HepG2 (cell line): ENCODE results near the gene FAM13B. TPM values are rescaled to one million over a fixed set of nuclear protein-coding genes. Genes with fewer than 3 reads are reported as not detected.

ENCODE experiments used
- ATAC-seq: fragments of 200-7000 bp; cut with Tn5 transposase; 3 replicates; pipeline ENCODE4 v1.9.1; 2020; ENCODE audit warnings: mild to moderate bottlenecking, moderate library complexity
- BruUV-seq: library from RNA; stranded (reverse); fragments of 400-500 nt; replicated peaks from 2 replicates; lab custom pipeline; 2021; lab: Mats Ljungman, UMichigan
- CTCF ChIA-PET: fragments of 300-600 bp; formaldehyde crosslinking; extraction: SDS; loops from one replicate; lab custom pipeline; 2021; ENCODE audit warnings: low total read pairs, inconsistent platforms, low intra/inter-chr PET ratio; lab: Yijun Ruan, JAX
- POLR2A ChIA-PET: fragments of 350-600 bp; sonication (Branson Sonifier 250); formaldehyde crosslinking; loops from one replicate; lab custom pipeline; 2020; ENCODE audit warnings: antibody characterized with exemption, inconsistent platforms; lab: Yijun Ruan, JAX
- DNase-seq: peaks from one replicate; pipeline ENCODE4 v3.0.0-alpha.2; 2015; ENCODE audit warnings: low spot score
- FAIRE-seq: peaks from 3 replicates; lab custom pipeline; 2011; peaks lifted over from hg19 to GRCh38; lab: Jason Lieb, UNC
- H2AFZ ChIP-seq: one replicate; pipeline ENCODE4 v1.6.1; 2011; ENCODE audit warnings: low read length, inconsistent platforms
- H3K27ac ChIP-seq: fragments of 300-600 bp; 3 replicates; pipeline ENCODE4 v1.8.0; 2011; ENCODE audit warnings: mixed run types, mild to moderate bottlenecking, mixed read lengths, low read length, inconsistent platforms; ENCODE audit not compliant: insufficient read depth; ENCODE audit errors: extremely low read length
- H3K27me3 ChIP-seq, 2 experiments: fragments of 200-600 bp in 1 of 2; 2 replicates in 1 of 2; 3 replicates in 1 of 2; pipeline versions ENCODE4 v1.6.0 to v1.8.0; 2011; ENCODE audit warnings: low read length in 2 of 2, mild to moderate bottlenecking in 2 of 2, moderate library complexity in 2 of 2, inconsistent platforms in 1 of 2; ENCODE audit not compliant: insufficient read depth in 2 of 2, control insufficient read depth in 1 of 2
- H3K36me3 ChIP-seq, 2 experiments: fragments of 200-600 bp in 1 of 2; replicated peaks in 1 of 2; 2 replicates in 1 of 2; 3 replicates in 1 of 2; pipeline versions ENCODE4 v1.5.1 to v1.8.0; 2011; ENCODE audit warnings: low read length in 2 of 2, inconsistent platforms in 1 of 2; ENCODE audit not compliant: insufficient read depth in 2 of 2, control insufficient read depth in 1 of 2
- H3K4me1 ChIP-seq: 2 replicates; pipeline ENCODE4 v1.5.1; 2012; ENCODE audit warnings: low read length, inconsistent platforms; ENCODE audit not compliant: insufficient read depth
- H3K4me2 ChIP-seq: 2 replicates; pipeline ENCODE4 v1.6.0; 2011; ENCODE audit warnings: low read depth, low read length, inconsistent platforms
- H3K4me3 ChIP-seq, 3 experiments: fragments of 200-600 bp in 1 of 3; sonication (generic), shearing (Covaris generic) in 1 of 3; replicated peaks in 1 of 3; 2 replicates each; pipeline ENCODE4 v1.5.1; 2011 to 2016; ENCODE audit warnings: low read length in 3 of 3, inconsistent platforms in 2 of 3, low read depth in 2 of 3, mild to moderate bottlenecking in 2 of 3, control low read depth in 1 of 3, mixed read lengths in 1 of 3; ENCODE audit not compliant: insufficient read depth in 1 of 3
- H3K79me2 ChIP-seq: one replicate; pipeline ENCODE4 v1.6.1; 2011; ENCODE audit warnings: low read length, inconsistent platforms; ENCODE audit not compliant: insufficient read depth
- H3K9ac ChIP-seq: 2 replicates; pipeline ENCODE4 v1.6.0; 2011; ENCODE audit warnings: mild to moderate bottlenecking, low read depth, low read length, inconsistent platforms; ENCODE audit not compliant: insufficient read depth
- H3K9me3 ChIP-seq: 2 replicates; pipeline ENCODE4 v1.5.1; 2012; ENCODE audit warnings: mild to moderate bottlenecking, low read length
- H4K20me1 ChIP-seq: 2 replicates; pipeline ENCODE4 v1.6.0; 2011; ENCODE audit warnings: inconsistent platforms, mild to moderate bottlenecking, low read length, moderate library complexity; ENCODE audit not compliant: insufficient read depth
- BCL6 ChIP-seq: IDR thresholded peaks from 2 replicates; pipeline ENCODE4 v1.6.1; 2016; ENCODE audit warnings: missing genetic modification reagents, missing compliant biosample characterization
- EP300 ChIP-seq, 3 experiments: sonication (generic) in 1 of 3; formaldehyde crosslinking in 1 of 3; IDR thresholded peaks; 2 replicates each; pipeline versions ENCODE4 v1.5.1 to v1.6.1; 2011 to 2020; ENCODE audit warnings: low read depth in 2 of 3, low read length in 2 of 3, borderline replicate concordance in 1 of 3, improper control_type of control experiment in 1 of 3, mild to moderate bottlenecking in 1 of 3, missing genetic modification reagents in 1 of 3, moderate library complexity in 1 of 3
- FOXP1 ChIP-seq, 2 experiments: fragments of 450-650 bp in 1 of 2; IDR thresholded peaks; 2 replicates each; pipeline ENCODE4 v1.6.1; 2017 to 2018; ENCODE audit warnings: antibody characterized with exemption in 1 of 2
- FOXP4 ChIP-seq: sonication (generic); formaldehyde crosslinking; IDR thresholded peaks from 2 replicates; pipeline ENCODE4 v1.4.0; 2020; ENCODE audit warnings: missing genetic modification reagents
- HDAC2 ChIP-seq: sonication (generic); formaldehyde crosslinking; IDR thresholded peaks from 2 replicates; pipeline ENCODE4 v1.4.0; 2020; ENCODE audit warnings: missing genetic modification reagents
- KDM1A ChIP-seq: IDR thresholded peaks from 2 replicates; pipeline ENCODE4 v1.6.1; 2016; ENCODE audit warnings: missing compliant biosample characterization
- MZF1 ChIP-seq: sonication (generic); formaldehyde crosslinking; IDR thresholded peaks from 2 replicates; pipeline ENCODE4 v1.8.1; 2023; ENCODE audit warnings: mild to moderate bottlenecking, missing genetic modification reagents, borderline replicate concordance
- PAXIP1 ChIP-seq: sonication (generic); formaldehyde crosslinking; conservative IDR thresholded peaks from 2 replicates; pipeline ENCODE4 v1.4.0; 2020; ENCODE audit warnings: mild to moderate bottlenecking, missing genetic modification reagents, moderate library complexity
- SAP130 ChIP-seq: IDR thresholded peaks from 2 replicates; pipeline ENCODE4 v1.6.1; 2016; ENCODE audit warnings: low read depth
- SOX13 ChIP-seq, 3 experiments: fragments of 450-650 bp in 1 of 3; sonication (generic) in 1 of 3; formaldehyde crosslinking in 1 of 3; IDR thresholded peaks in 2 of 3; conservative IDR thresholded peaks in 1 of 3; 2 replicates each; pipeline versions ENCODE4 v1.5.0 to v1.6.1; 2016 to 2020; ENCODE audit warnings: antibody characterized with exemption in 1 of 3, mild to moderate bottlenecking in 1 of 3, missing compliant biosample characterization in 1 of 3, missing genetic modification reagents in 1 of 3, moderate library complexity in 1 of 3
- THRA ChIP-seq: sonication (generic); formaldehyde crosslinking; IDR thresholded peaks from 2 replicates; pipeline ENCODE4 v1.4.0; 2020; ENCODE audit warnings: missing genetic modification reagents, borderline replicate concordance
- WGBS: methylation state at CpG from one replicate; pipeline ENCODE4 v1.1.6; 2017; ENCODE audit warnings: low lambda C conversion rate; 5-methylcytosine and 5-hydroxymethylcytosine counted together
- in situ Hi-C: cut with HindIII; loops from 2 replicates; pipeline ENCODE4 v1.10.0; 2017; ENCODE audit warnings: low pct_unique_long_range_greater_than_20kb; ENCODE audit not compliant: extremely low pct_ligation_motif_present
- intact Hi-C: fragments of 100-400 bp; cut with micrococcal nuclease; formaldehyde crosslinking; loops from one replicate; pipeline ENCODE4 v1.10.0; 2022; ENCODE audit not compliant: unreplicated experiment
- polyA plus RNA-seq, 8 experiments: library from polyadenylated mRNA; depleted of rRNA in 3 of 8; stranded (reverse) in 7 of 8; unstranded in 1 of 8; fragments of >200 nt; fragmentation: Illumina TruSeq in 4 of 8; extraction: Trizol in 4 of 8; gene quantifications; 2 replicates each; pipeline versions ENCODE4 v1.2.1 to v1.2.3, GENCODE V29; 2011 to 2016; ENCODE audit warnings: low read depth in 4 of 8, missing spikeins in 1 of 8, mixed read lengths in 1 of 8; ENCODE audit not compliant: insufficient read depth in 1 of 8
- total RNA-seq, 5 experiments: library from RNA; depleted of rRNA; stranded (reverse); fragments of >200 nt; fragmentation: Illumina TruSeq; extraction: Trizol; gene quantifications; 2 replicates each; pipeline ENCODE4 v1.2.3, GENCODE V29; 2016; ENCODE audit warnings: low read depth in 1 of 5

Gene FAM13B
- total and polyA plus RNA-seq, 2 of the 13 experiments (the other 11 are each of a cell fraction or from before 2014, with no cell fraction given) = 6.9 to 11.5 TPM

GRCh38 chr5:137901011-137901817, 131.7 kb downstream of the FAM13B start:
- no peaks in the 10 kb centered on the region for H3K36me3 ChIP-seq
- POLR2A ChIA-PET = interaction anchor here (0.7 kb wide), 1 partner anchor 10 kb away, joined by 3 read pairs; no protein-coding TSS in a partner anchor
- WGBS = 34% methylated on average over 5 of the region's 5 CpGs
- no TSS peak for BruUV-seq
- CTCF ChIA-PET = no interaction called here
- H3K4me1 ChIP-seq = peaks cover 63% of the 10 kb centered on the region
- in situ Hi-C loops (no loop called here), intact Hi-C loops (no loop called here)
- peak overlapping the region; percentile 64 for H3K4me2 ChIP-seq
- H3K27me3 ChIP-seq = no peaks in the 10 kb centered on the region
- H3K4me3 ChIP-seq = peak overlapping the region in 2 of 3 experiments; percentile 22 to 34; a peak in 2 of 6 replicates
- H3K27ac ChIP-seq = peak overlapping the region; percentile 37
- peak; percentile 54 for ATAC-seq
- no peaks in the 10 kb centered on the region for H4K20me1 ChIP-seq
- peak; percentile 80 for DNase-seq
- peak overlapping the region; percentile 39 for H2AFZ ChIP-seq
- no peaks in the 10 kb centered on the region for H3K9me3 ChIP-seq
- no peaks in the 10 kb centered on the region for H3K79me2 ChIP-seq
- H3K9ac ChIP-seq = no peak overlapping the region
- no peak for FAIRE-seq
- TF ChIP-seq THRA (CRISPR knock-in tag) (0 out of 2 replicates have a peak, but pooled peaks have one; percentile 12), HDAC2 (peak; percentile 29; the same call in 1 of the 2 replicates), MZF1 (CRISPR knock-in tag) (no peak), BCL6 (peak; percentile 37), SAP130 (CRISPR knock-in tag) (peak; percentile 37; the same call in 1 of the 2 replicates), PAXIP1 (CRISPR knock-in tag) (peak; percentile 69), EP300 (IDR thresholded peaks at IDR 0.05; ENCODE audit: low read depth in 2 of 2, low read length in 2 of 2) (peak in 1 of 2 experiments; percentile 59; a peak in 2 of 4 replicates), EP300 (CRISPR knock-in tag; IDR thresholded peaks at IDR 0.05; ENCODE audit: borderline replicate concordance) (no peak), KDM1A (no peak), FOXP4 (CRISPR knock-in tag) (peak; percentile 62), SOX13 (IDR thresholded peaks at IDR 0.05) (no peak; the same call in 1 of the 2 replicates), SOX13 (CRISPR knock-in tag; conservative IDR thresholded peaks at IDR 0.05 in 1 of 2, IDR thresholded peaks at IDR 0.05 in 1 of 2) (peak in 1 of 2 experiments; percentile 86; a peak in 2 of 4 replicates), FOXP1 (IDR thresholded peaks at IDR 0.05) (no peak), FOXP1 (CRISPR knock-in tag; IDR thresholded peaks at IDR 0.05) (peak; percentile 38; the same call in 1 of the 2 replicates)
